SK-N-SH (cell line): Measurements from ENCODE around the gene SEBOX. TPM values are rescaled to one million over a fixed set of nuclear protein-coding genes. Genes with fewer than 3 reads are reported as not detected.

ENCODE experiments used
- EP300 ChIP-seq, 2 experiments: IDR thresholded peaks; 2 replicates each; pipeline versions ENCODE4 v1.4.0 to v1.6.1; 2012; ENCODE audit warnings: borderline replicate concordance in 1 of 2, low read depth in 1 of 2, low read length in 1 of 2
- EZH2phosphoT487 ChIP-seq: fragments of 200-600 bp; sonication (generic); IDR thresholded peaks from 2 replicates; pipeline ENCODE4 v1.6.1; 2017; ENCODE audit warnings: low read depth, mixed run types, mild to moderate bottlenecking, antibody characterized with exemption, moderate library complexity, borderline replicate concordance
- FOXJ3 ChIP-seq: sonication (generic); formaldehyde crosslinking; IDR thresholded peaks from 2 replicates; pipeline ENCODE4 v1.5.1; 2020; ENCODE audit warnings: mild to moderate bottlenecking, missing genetic modification reagents
- FOXM1 ChIP-seq: IDR thresholded peaks from 2 replicates; pipeline ENCODE4 v1.4.0; 2012; ENCODE audit warnings: low read depth, mild to moderate bottlenecking
- GABPA ChIP-seq: IDR thresholded peaks from 2 replicates; pipeline ENCODE4 v1.4.0; 2012; ENCODE audit warnings: low read depth, mild to moderate bottlenecking
- GATA2 ChIP-seq: sonication (generic); formaldehyde crosslinking; IDR thresholded peaks from 2 replicates; pipeline ENCODE4 v1.5.0; 2020; ENCODE audit warnings: mild to moderate bottlenecking, missing genetic modification reagents
- IRF3 ChIP-seq: fragments of 150-350 bp; IDR thresholded peaks from 2 replicates; pipeline ENCODE4 v1.6.1; 2016; ENCODE audit warnings: mild to moderate bottlenecking, low read depth, low read length
- JUND ChIP-seq: IDR thresholded peaks from 2 replicates; pipeline ENCODE4 v1.4.0; 2012
- NFIC ChIP-seq: IDR thresholded peaks from 2 replicates; pipeline ENCODE4 v1.4.0; 2012; ENCODE audit warnings: borderline replicate concordance
- PBX3 ChIP-seq: IDR thresholded peaks from 2 replicates; pipeline ENCODE4; 2012
- RAD21 ChIP-seq: IDR thresholded peaks from 2 replicates; pipeline ENCODE4 v1.6.1; 2012; ENCODE audit warnings: mild to moderate bottlenecking, low read length
- RCOR1 ChIP-seq: fragments of 150-350 bp; IDR thresholded peaks from 2 replicates; pipeline ENCODE4 v1.6.1; 2017; ENCODE audit warnings: antibody characterized with exemption, low read length
- RFX5 ChIP-seq: IDR thresholded peaks from 2 replicates; pipeline ENCODE4 v1.6.1; 2012; ENCODE audit warnings: mild to moderate bottlenecking, improper control_type of control experiment, low read length
- RXRA ChIP-seq: IDR thresholded peaks from 2 replicates; pipeline ENCODE4 v1.4.0; 2012; ENCODE audit warnings: low read depth, mild to moderate bottlenecking, borderline replicate concordance
- SIN3A ChIP-seq: IDR thresholded peaks from 2 replicates; pipeline ENCODE4 v1.6.1; 2012; ENCODE audit warnings: low read depth, mild to moderate bottlenecking, low read length, moderate library complexity, borderline replicate concordance
- SMC3 ChIP-seq: IDR thresholded peaks from 2 replicates; pipeline ENCODE4 v1.6.1; 2012; ENCODE audit warnings: low read depth, low read length, improper control_type of control experiment
- TCF12 ChIP-seq: IDR thresholded peaks from 2 replicates; pipeline ENCODE4 v1.4.0; 2012
- TEAD4 ChIP-seq: IDR thresholded peaks from 2 replicates; pipeline ENCODE4 v1.4.0; 2012; ENCODE audit warnings: mild to moderate bottlenecking, borderline replicate concordance; ENCODE audit not compliant: insufficient read depth
- USF1 ChIP-seq: IDR thresholded peaks from 2 replicates; pipeline ENCODE4 v1.4.0; 2012; ENCODE audit warnings: low read depth, borderline replicate concordance
- YY1 ChIP-seq: IDR thresholded peaks from 2 replicates; pipeline ENCODE4 v1.4.0; 2012; ENCODE audit warnings: low read depth, mild to moderate bottlenecking
- ZBTB33 ChIP-seq: IDR thresholded peaks from 2 replicates; pipeline ENCODE4 v1.4.0; 2012; ENCODE audit warnings: low read depth, borderline replicate concordance
- polyA plus RNA-seq, 3 experiments: library from polyadenylated mRNA; depleted of rRNA; stranded (reverse); fragments of >200 nt; gene quantifications; 2 replicates each; pipeline ENCODE4 v1.2.3, GENCODE V29; 2012

Gene SEBOX
- polyA plus RNA-seq, 1 of the 3 experiments (the other 2 are of a cell fraction): not detected

GRCh38 chr17:28357061-28357900, 7.7 kb downstream of the SEBOX start, which contains the start of gene POLDIP2 (continued):
- TF ChIP-seq ZBTB33 (no peak), SMC3 (no peak), FOXJ3 (CRISPR knock-in tag) (no peak), USF1 (peak; percentile 99), EZH2phosphoT487 (no peak), YY1 (peak; percentile 97), JUND (no peak), GABPA (peak; percentile 98), RXRA (no peak), RFX5 (no peak), SIN3A (peak; percentile 84), PBX3 (peak; percentile 36; the same call in 1 of the 2 replicates), FOXM1 (peak; percentile 57; the same call in 1 of the 2 replicates), TCF12 (no peak; the same call in 1 of the 2 replicates), NFIC (no peak), RCOR1 (peak; percentile 41; the same call in 1 of the 2 replicates), RAD21 (no peak), GATA2 (no peak), EP300 (IDR thresholded peaks at IDR 0.05; ENCODE audit: borderline replicate concordance in 1 of 2, low read depth in 1 of 2, low read length in 1 of 2) (peak in 1 of 2 experiments; percentile 24; a peak in 1 of 4 replicates), IRF3 (no peak), TEAD4 (no peak)
